Keratinocyte (primary cell): ENCODE measurements around the gene APBB1IP.

Source experiments
- EZH2 ChIP-seq: IDR thresholded peaks from one replicate; pipeline ENCODE4 v1.6.1; 2012; ENCODE audit warnings: inconsistent platforms, mild to moderate bottlenecking, low read length, moderate library complexity
- TF ChIP-seq, protein P1 (sequence below), 3 experiments: IDR thresholded peaks in 1 of 3; conservative IDR thresholded peaks in 1 of 3; optimal IDR thresholded peaks in 1 of 3; 2 replicates in 2 of 3; 3 replicates in 1 of 3; pipeline versions ENCODE3 to v1.5.1; 2011; ENCODE audit warnings: low read length in 3 of 3, mild to moderate bottlenecking in 3 of 3, moderate library complexity in 2 of 3, control low read depth in 1 of 3, inconsistent platforms in 1 of 3; ENCODE audit not compliant: insufficient read depth in 2 of 3; ENCODE audit errors: extremely low read depth in 1 of 3

DNA sequence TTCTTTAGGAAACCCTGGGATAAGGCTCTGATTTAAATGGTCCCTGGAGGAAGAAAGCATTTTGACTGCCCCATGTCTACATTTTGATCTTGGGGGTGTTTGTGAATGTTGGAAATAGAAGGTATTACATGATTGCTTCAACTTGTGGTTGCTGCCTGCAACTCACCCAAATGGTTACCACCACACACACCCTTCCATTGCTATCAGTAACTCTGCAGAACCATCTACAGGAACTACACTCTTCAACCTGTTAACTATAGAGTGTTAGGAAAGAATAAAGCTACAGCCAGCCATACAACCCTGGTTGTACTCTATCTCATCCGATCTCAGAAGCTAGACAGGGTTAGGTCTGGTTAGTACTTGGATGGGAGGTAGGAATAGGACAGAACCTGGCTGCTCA is 71.2 kb downstream of the APBB1IP start:
- TF ChIP-seq, protein P1, sequence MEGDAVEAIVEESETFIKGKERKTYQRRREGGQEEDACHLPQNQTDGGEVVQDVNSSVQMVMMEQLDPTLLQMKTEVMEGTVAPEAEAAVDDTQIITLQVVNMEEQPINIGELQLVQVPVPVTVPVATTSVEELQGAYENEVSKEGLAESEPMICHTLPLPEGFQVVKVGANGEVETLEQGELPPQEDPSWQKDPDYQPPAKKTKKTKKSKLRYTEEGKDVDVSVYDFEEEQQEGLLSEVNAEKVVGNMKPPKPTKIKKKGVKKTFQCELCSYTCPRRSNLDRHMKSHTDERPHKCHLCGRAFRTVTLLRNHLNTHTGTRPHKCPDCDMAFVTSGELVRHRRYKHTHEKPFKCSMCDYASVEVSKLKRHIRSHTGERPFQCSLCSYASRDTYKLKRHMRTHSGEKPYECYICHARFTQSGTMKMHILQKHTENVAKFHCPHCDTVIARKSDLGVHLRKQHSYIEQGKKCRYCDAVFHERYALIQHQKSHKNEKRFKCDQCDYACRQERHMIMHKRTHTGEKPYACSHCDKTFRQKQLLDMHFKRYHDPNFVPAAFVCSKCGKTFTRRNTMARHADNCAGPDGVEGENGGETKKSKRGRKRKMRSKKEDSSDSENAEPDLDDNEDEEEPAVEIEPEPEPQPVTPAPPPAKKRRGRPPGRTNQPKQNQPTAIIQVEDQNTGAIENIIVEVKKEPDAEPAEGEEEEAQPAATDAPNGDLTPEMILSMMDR (optimal IDR thresholded peaks at IDR 0.05 in 1 of 3, IDR thresholded peaks at IDR 0.05 in 1 of 3, conservative IDR thresholded peaks at IDR 0.05 in 1 of 3; ENCODE audit: extremely low read depth in 1 of 3, insufficient read depth in 2 of 3, low read length in 3 of 3): no peak
- no peak for TF ChIP-seq EZH2
